SU-DHL-6 (cell line): ENCODE data around the gene PRR36.

Source experiments
- H2AFZ ChIP-seq: fragments of 200-600 bp; sonication (generic); 2 replicates; pipeline ENCODE4 v1.6.1; 2014; ENCODE audit warnings: low read depth, mild to moderate bottlenecking, moderate library complexity, mixed read lengths, antibody characterized with exemption, low read length; ENCODE audit not compliant: severe bottlenecking
- H3F3A ChIP-seq: fragments of 200-600 bp; shearing (Covaris generic); 2 replicates; pipeline ENCODE4 v1.6.0; 2016; ENCODE audit warnings: antibody characterized with exemption, mild to moderate bottlenecking; ENCODE audit not compliant: insufficient read depth
- H3K27ac ChIP-seq: fragments of 200-600 bp; sonication (generic); 2 replicates; pipeline ENCODE4 v1.5.1; 2016; ENCODE audit warnings: low read depth, mild to moderate bottlenecking, low read length, moderate library complexity, mixed read lengths
- H3K27me3 ChIP-seq: fragments of 200-600 bp; sonication (generic), shearing (Covaris generic); 2 replicates; pipeline ENCODE4 v1.6.0; 2014; ENCODE audit warnings: mild to moderate bottlenecking, low read length
- H3K36me3 ChIP-seq: fragments of 200-600 bp; sonication (generic); 2 replicates; pipeline ENCODE4 v1.6.1; 2014; ENCODE audit warnings: mild to moderate bottlenecking, low read length, mixed read lengths
- H3K4me2 ChIP-seq: fragments of 300-600, 200-600 bp; shearing (Covaris generic), sonication (generic); 2 replicates; pipeline ENCODE4 v1.6.0; 2014; ENCODE audit warnings: low read length, low read depth, mild to moderate bottlenecking; ENCODE audit not compliant: poor library complexity, severe bottlenecking
- H3K4me3 ChIP-seq: fragments of 200-600 bp; sonication (generic); 2 replicates; pipeline ENCODE4 v1.5.1; 2014; ENCODE audit warnings: antibody characterized with exemption, low read length, mild to moderate bottlenecking, mixed read lengths; ENCODE audit not compliant: insufficient read depth, poor library complexity, severe bottlenecking
- H3K79me2 ChIP-seq: fragments of 200-600 bp; sonication (generic); 2 replicates; pipeline ENCODE4 v1.6.1; 2014; ENCODE audit warnings: mild to moderate bottlenecking, low read length, moderate library complexity; ENCODE audit not compliant: insufficient read depth
- H3K9ac ChIP-seq: fragments of 200-600 bp; sonication (generic); 2 replicates; pipeline ENCODE4 v1.7.0; 2014; ENCODE audit warnings: mild to moderate bottlenecking, low read length
- H3K9me2 ChIP-seq: fragments of 200-600 bp; sonication (generic); replicated peaks from 2 replicates; pipeline ENCODE4 v1.6.1; 2014; ENCODE audit warnings: low read length; ENCODE audit not compliant: insufficient read depth
- H3K9me3 ChIP-seq: fragments of 200-600 bp; sonication (generic); 2 replicates; pipeline ENCODE4 v1.6.1; 2014; ENCODE audit warnings: low read length, mixed read lengths; ENCODE audit not compliant: insufficient read depth
- H4K20me1 ChIP-seq: fragments of 200-600 bp; sonication (generic); 2 replicates; pipeline ENCODE4 v1.6.1; 2014; ENCODE audit warnings: low read depth, mild to moderate bottlenecking, antibody characterized with exemption, low read length, moderate library complexity, mixed read lengths
- EZH2phosphoT487 ChIP-seq: fragments of 200-600 bp; sonication (generic), shearing (Covaris generic); conservative IDR thresholded peaks from 2 replicates; pipeline ENCODE4 v1.6.1; 2018; ENCODE audit warnings: mild to moderate bottlenecking, antibody characterized with exemption, low read length, moderate library complexity, mixed read lengths
- TF ChIP-seq, protein P1 (sequence below): fragments of 200-600 bp; sonication (generic); IDR thresholded peaks from one replicate; pipeline ENCODE4 v1.5.1; 2017; ENCODE audit warnings: antibody characterized with exemption, mild to moderate bottlenecking, low read length, moderate library complexity; ENCODE audit not compliant: insufficient read depth, poor library complexity, severe bottlenecking

PRR36 gene

DNA sequence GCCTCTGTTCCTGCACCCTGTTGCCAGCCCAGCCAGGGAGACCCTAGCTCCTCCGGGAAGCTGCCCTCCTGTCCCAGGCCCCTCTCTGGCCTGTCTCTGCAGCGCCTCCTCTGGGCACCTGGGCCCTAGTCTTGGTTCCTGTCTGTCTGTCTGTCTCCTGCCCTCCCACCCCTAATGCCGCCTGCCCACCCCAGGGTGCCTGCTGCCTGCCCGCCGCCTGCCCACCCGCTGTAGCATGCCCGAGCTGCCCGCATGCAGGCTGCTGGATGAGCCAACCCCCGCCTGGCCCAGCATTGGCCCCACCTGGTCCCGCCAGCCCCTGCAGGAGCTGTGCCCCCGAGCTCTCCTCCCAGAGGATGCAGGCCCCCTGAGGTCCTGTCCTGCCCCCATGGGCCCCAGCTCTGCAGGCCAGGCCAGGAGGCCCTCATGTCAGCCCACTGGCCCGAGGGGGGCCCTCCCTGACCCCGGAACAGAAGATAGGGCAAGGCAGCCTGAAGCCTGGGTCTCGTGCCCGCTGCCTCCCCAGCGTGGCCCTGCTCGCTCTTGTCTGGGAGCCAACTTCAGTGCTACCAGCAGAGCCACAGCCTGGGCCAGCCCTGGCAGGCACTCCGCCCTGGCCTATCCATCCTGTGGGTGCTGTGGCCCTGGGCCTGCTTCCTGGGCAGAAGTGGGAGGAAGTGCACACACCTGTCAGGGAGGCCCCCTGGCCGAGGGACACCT lies 34.7 kb upstream of the PRR36 start:
- H3F3A ChIP-seq, result 0 out of 2 replicates have a peak, but pooled peaks cover 3% of the 10 kb centered on the region
- H2AFZ ChIP-seq, result no peak overlapping the region
- no peaks in the 10 kb centered on the region for H4K20me1 ChIP-seq
- H3K9ac ChIP-seq, result no peak overlapping the region
- H3K4me2 ChIP-seq, result no peak overlapping the region
- no peaks in the 10 kb centered on the region for H3K27me3 ChIP-seq
- TF ChIP-seq, protein P1, sequence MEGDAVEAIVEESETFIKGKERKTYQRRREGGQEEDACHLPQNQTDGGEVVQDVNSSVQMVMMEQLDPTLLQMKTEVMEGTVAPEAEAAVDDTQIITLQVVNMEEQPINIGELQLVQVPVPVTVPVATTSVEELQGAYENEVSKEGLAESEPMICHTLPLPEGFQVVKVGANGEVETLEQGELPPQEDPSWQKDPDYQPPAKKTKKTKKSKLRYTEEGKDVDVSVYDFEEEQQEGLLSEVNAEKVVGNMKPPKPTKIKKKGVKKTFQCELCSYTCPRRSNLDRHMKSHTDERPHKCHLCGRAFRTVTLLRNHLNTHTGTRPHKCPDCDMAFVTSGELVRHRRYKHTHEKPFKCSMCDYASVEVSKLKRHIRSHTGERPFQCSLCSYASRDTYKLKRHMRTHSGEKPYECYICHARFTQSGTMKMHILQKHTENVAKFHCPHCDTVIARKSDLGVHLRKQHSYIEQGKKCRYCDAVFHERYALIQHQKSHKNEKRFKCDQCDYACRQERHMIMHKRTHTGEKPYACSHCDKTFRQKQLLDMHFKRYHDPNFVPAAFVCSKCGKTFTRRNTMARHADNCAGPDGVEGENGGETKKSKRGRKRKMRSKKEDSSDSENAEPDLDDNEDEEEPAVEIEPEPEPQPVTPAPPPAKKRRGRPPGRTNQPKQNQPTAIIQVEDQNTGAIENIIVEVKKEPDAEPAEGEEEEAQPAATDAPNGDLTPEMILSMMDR, result no peak
- no peak for TF ChIP-seq EZH2phosphoT487
- H3K9me2 ChIP-seq, result no peaks in the 10 kb centered on the region
- H3K36me3 ChIP-seq, result no peaks in the 10 kb centered on the region
- H3K79me2 ChIP-seq, result peaks cover 28% of the 10 kb centered on the region
- no peak overlapping the region for H3K4me3 ChIP-seq
- H3K9me3 ChIP-seq, result no peaks in the 10 kb centered on the region
- no peak overlapping the region for H3K27ac ChIP-seq

DNA sequence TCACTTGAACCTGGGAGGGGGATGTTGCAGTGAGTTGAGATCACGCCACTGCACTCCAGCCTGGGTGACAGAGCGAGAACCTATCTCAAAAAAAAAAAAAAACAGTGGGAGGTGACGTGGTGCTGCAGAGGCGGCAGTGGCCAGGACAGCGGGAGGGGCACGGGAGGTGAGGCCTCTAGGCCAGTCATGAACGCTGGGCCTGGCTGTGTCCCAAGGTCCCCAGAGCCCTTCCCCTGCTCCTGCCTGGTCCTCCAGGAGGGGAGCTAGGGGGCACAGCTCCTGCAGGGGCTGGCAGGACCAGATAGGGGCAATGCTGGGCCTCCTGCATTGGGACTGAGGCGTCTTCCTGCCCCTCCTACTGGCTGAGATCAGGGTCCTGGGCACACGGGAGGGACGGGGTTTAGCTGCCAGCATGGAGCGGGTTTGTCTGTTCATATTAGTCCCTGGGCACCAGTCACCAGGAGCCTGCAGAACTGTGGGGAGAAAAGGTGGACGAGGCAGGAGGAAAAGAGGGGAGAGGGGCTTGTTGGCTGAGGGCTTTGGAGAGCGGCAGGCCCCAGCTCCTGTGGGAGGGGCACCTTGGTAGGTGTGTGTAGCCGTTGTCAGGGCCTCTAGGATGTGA lies 34.0 kb upstream of the PRR36 start:
- Histone ChIP-seq H3K9me3 (no peaks in the 10 kb centered on the region), H3K4me3 (no peak overlapping the region), H4K20me1 (no peaks in the 10 kb centered on the region), H3K27me3 (no peaks in the 10 kb centered on the region), H2AFZ (no peak overlapping the region), H3K27ac (no peak overlapping the region), H3F3A (no peaks in the 10 kb centered on the region), H3K9me2 (no peaks in the 10 kb centered on the region), H3K4me2 (no peak overlapping the region), H3K36me3 (no peaks in the 10 kb centered on the region), H3K79me2 (peaks cover 28% of the 10 kb centered on the region), H3K9ac (no peak overlapping the region)
- TF ChIP-seq EZH2phosphoT487, result no peak
- TF ChIP-seq, protein P1, result no peak

DNA sequence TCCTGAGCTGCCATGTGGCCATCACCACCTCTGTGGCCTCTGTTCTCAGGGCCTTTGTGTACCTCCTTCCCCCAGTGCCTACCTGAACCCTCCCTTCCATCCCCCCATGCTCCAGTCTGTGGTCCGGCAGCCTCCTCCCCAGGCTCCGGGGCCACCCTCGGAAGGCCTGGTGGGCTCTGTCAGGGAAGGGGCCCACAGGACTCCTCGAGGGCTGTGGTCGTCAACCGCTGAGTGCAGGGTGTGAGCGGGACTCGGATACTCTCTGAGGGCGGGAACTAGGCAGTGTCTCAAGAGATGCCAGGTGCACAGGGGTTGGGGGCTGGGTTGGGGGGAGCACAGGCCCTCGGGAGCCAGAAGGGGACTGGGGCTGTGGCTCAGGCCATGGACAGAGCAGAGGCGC lies 33.4 kb upstream of the PRR36 start:
- H3K27ac ChIP-seq, result no peak overlapping the region
- no peaks in the 10 kb centered on the region for H3K27me3 ChIP-seq
- H3K9me2 ChIP-seq, result no peaks in the 10 kb centered on the region
- H3K9ac ChIP-seq, result no peak overlapping the region
- H3K4me3 ChIP-seq, result no peak overlapping the region
- no peak overlapping the region for H3K4me2 ChIP-seq
- H4K20me1 ChIP-seq, result no peaks in the 10 kb centered on the region
- TF ChIP-seq, protein P1, result no peak
- no peak for TF ChIP-seq EZH2phosphoT487
- peaks cover 28% of the 10 kb centered on the region for H3K79me2 ChIP-seq
- H3K36me3 ChIP-seq, result no peaks in the 10 kb centered on the region
- H3K9me3 ChIP-seq, result no peaks in the 10 kb centered on the region
- no peak overlapping the region for H2AFZ ChIP-seq
- no peaks in the 10 kb centered on the region for H3F3A ChIP-seq
